IMR-90 (cell line): ENCODE results near the gene PPFIA2. TPM values are rescaled to one million over a fixed set of nuclear protein-coding genes. Genes with fewer than 3 reads are reported as not detected.

Source experiments
- ATAC-seq: fragments of 200-7000 bp; cut with Tn5 transposase; 2 replicates; pipeline ENCODE4 v1.9.1; 2020; ENCODE audit warnings: low read depth, mild to moderate bottlenecking, moderate library complexity
- BruUV-seq: library from RNA; stranded (reverse); fragments of 400-500 nt; replicated peaks from 2 replicates; lab custom pipeline; 2021; lab: Mats Ljungman, UMichigan
- CTCF ChIA-PET: fragments of 300-600 bp; formaldehyde crosslinking; extraction: SDS; loops from one replicate; lab custom pipeline; 2021; ENCODE audit warnings: antibody characterized with exemption; lab: Yijun Ruan, JAX
- POLR2A ChIA-PET: fragments of 300-600 bp; sonication (Branson Sonifier 250); formaldehyde crosslinking; loops from one replicate; lab custom pipeline; 2022; ENCODE audit warnings: antibody characterized with exemption; ENCODE audit not compliant: unreplicated experiment; lab: Charles Lee
- DNase-seq: peaks from one replicate; pipeline ENCODE4 v3.0.0; 2013
- H2AFZ ChIP-seq: replicated peaks from 2 replicates; pipeline ENCODE3; 2013; ENCODE audit warnings: low read length, mild to moderate bottlenecking; ENCODE audit not compliant: poor library complexity
- H2AK5ac ChIP-seq: 2 replicates; pipeline ENCODE4 v1.6.1; 2013; ENCODE audit warnings: low read depth, low read length, inconsistent platforms
- H2AK9ac ChIP-seq: replicated peaks from 2 replicates; pipeline ENCODE3; 2013; ENCODE audit warnings: mild to moderate bottlenecking, low read depth, low read length, moderate library complexity; ENCODE audit not compliant: poor library complexity
- H2BK120ac ChIP-seq: 2 replicates; pipeline ENCODE4 v1.6.1; 2013; ENCODE audit warnings: low read depth, low read length, inconsistent platforms
- H2BK15ac ChIP-seq: 3 replicates; pipeline ENCODE4 v1.6.1; 2013; ENCODE audit warnings: low read depth, low read length, inconsistent platforms
- H2BK20ac ChIP-seq: 2 replicates; pipeline ENCODE4 v1.6.1; 2013; ENCODE audit warnings: low read depth, mild to moderate bottlenecking, inconsistent platforms, low read length, moderate library complexity
- H2BK5ac ChIP-seq: 2 replicates; pipeline ENCODE4 v1.6.1; 2013; ENCODE audit warnings: mild to moderate bottlenecking, low read depth, low read length, inconsistent platforms; ENCODE audit not compliant: poor library complexity, severe bottlenecking
- H3K14ac ChIP-seq: replicated peaks from 2 replicates; pipeline ENCODE4 v1.6.1; 2013; ENCODE audit warnings: low read depth, low read length, inconsistent platforms
- H3K18ac ChIP-seq: 2 replicates; pipeline ENCODE4 v1.6.1; 2013; ENCODE audit warnings: low read depth, low read length, control low read depth
- H3K23ac ChIP-seq: 2 replicates; pipeline ENCODE4 v1.6.1; 2013; ENCODE audit warnings: low read depth, low read length, inconsistent platforms
- H3K27ac ChIP-seq: 2 replicates; pipeline ENCODE4 v1.5.1; 2013; ENCODE audit warnings: mild to moderate bottlenecking, control low read depth, low read length; ENCODE audit not compliant: insufficient read depth
- H3K27me3 ChIP-seq: 2 replicates; pipeline ENCODE4 v1.6.1; 2013; ENCODE audit warnings: low read length; ENCODE audit not compliant: control insufficient read depth, insufficient read depth
- H3K36me3 ChIP-seq: 2 replicates; pipeline ENCODE4 v1.6.1; 2013; ENCODE audit warnings: low read length, mixed read lengths; ENCODE audit not compliant: control insufficient read depth, insufficient read depth
- H3K4ac ChIP-seq: 2 replicates; pipeline ENCODE4 v1.6.1; 2013; ENCODE audit warnings: low read depth, low read length, inconsistent platforms
- H3K4me1 ChIP-seq: 2 replicates; pipeline ENCODE4 v1.6.1; 2013; ENCODE audit warnings: low read length, mixed read lengths; ENCODE audit not compliant: control insufficient read depth, insufficient read depth
- H3K4me2 ChIP-seq: 2 replicates; pipeline ENCODE4 v1.6.1; 2013; ENCODE audit warnings: low read depth, mild to moderate bottlenecking, control low read depth, low read length, moderate library complexity
- H3K4me3 ChIP-seq: 2 replicates; pipeline ENCODE4 v1.5.1; 2013; ENCODE audit warnings: low read depth, mild to moderate bottlenecking, control low read depth, low read length, moderate library complexity; ENCODE audit not compliant: insufficient read depth
- H3K56ac ChIP-seq: 2 replicates; pipeline ENCODE4 v1.6.1; 2013; ENCODE audit warnings: low read length, inconsistent platforms; ENCODE audit not compliant: insufficient read depth; ENCODE audit errors: extremely low read depth
- H3K79me1 ChIP-seq, 2 experiments: 2 replicates each; pipeline ENCODE4 v1.6.1; 2013; ENCODE audit warnings: low read length in 2 of 2, inconsistent platforms in 1 of 2, low read depth in 1 of 2
- H3K9ac ChIP-seq: 2 replicates; pipeline ENCODE4 v1.6.1; 2013; ENCODE audit warnings: low read depth, low read length, control low read depth
- H3K9me1 ChIP-seq: 2 replicates; pipeline ENCODE4 v1.6.1; 2013; ENCODE audit warnings: low read length, inconsistent platforms; ENCODE audit not compliant: insufficient read depth
- H3K9me3 ChIP-seq: 2 replicates; pipeline ENCODE4 v1.6.1; 2013; ENCODE audit warnings: low read length; ENCODE audit not compliant: control insufficient read depth, insufficient read depth
- H4K20me1 ChIP-seq: 2 replicates; pipeline ENCODE4 v1.6.1; 2013; ENCODE audit warnings: low read length, inconsistent platforms; ENCODE audit not compliant: insufficient read depth
- H4K5ac ChIP-seq: 2 replicates; pipeline ENCODE4 v1.6.1; 2013; ENCODE audit warnings: mild to moderate bottlenecking, low read depth, low read length, control low read depth
- H4K8ac ChIP-seq, 2 experiments: 2 replicates each; pipeline ENCODE4 v1.6.1; 2013; ENCODE audit warnings: low read depth in 2 of 2, low read length in 2 of 2, control low read depth in 1 of 2, inconsistent platforms in 1 of 2
- H4K91ac ChIP-seq: 2 replicates; pipeline ENCODE4 v1.6.1; 2013; ENCODE audit warnings: low read depth, low read length, inconsistent platforms; ENCODE audit not compliant: insufficient read depth
- CEBPB ChIP-seq: IDR thresholded peaks from 2 replicates; pipeline ENCODE4 v1.6.1; 2012; ENCODE audit warnings: low read depth, low read length, improper control_type of control experiment
- CHD1 ChIP-seq: IDR thresholded peaks from 2 replicates; pipeline ENCODE4 v1.6.1; 2012; ENCODE audit warnings: low read depth, low read length, improper control_type of control experiment
- ELK1 ChIP-seq: fragments of 150-350 bp; IDR thresholded peaks from 2 replicates; pipeline ENCODE4 v1.6.1; 2016; ENCODE audit warnings: low read depth, mild to moderate bottlenecking, low read length, moderate library complexity, borderline replicate concordance
- MAFK ChIP-seq: IDR thresholded peaks from 2 replicates; pipeline ENCODE4 v1.6.1; 2012; ENCODE audit warnings: low read depth, low read length, improper control_type of control experiment
- MAZ ChIP-seq: IDR thresholded peaks from 2 replicates; pipeline ENCODE4 v1.6.1; 2012; ENCODE audit warnings: low read depth, mild to moderate bottlenecking, low read length, improper control_type of control experiment, moderate library complexity, borderline replicate concordance
- MXI1 ChIP-seq: IDR thresholded peaks from 2 replicates; pipeline ENCODE4 v1.6.1; 2012; ENCODE audit warnings: low read depth, mild to moderate bottlenecking, low read length, moderate library complexity, borderline replicate concordance
- NFE2L2 ChIP-seq: fragments of 150-350 bp; IDR thresholded peaks from 2 replicates; pipeline ENCODE4 v1.6.1; 2016; ENCODE audit warnings: low read depth, mild to moderate bottlenecking, low read length
- POLR2A ChIP-seq: IDR thresholded peaks from 2 replicates; pipeline ENCODE4 v1.6.1; 2012; ENCODE audit warnings: mild to moderate bottlenecking, low read depth, low read length
- RAD21 ChIP-seq: IDR thresholded peaks from 2 replicates; pipeline ENCODE4 v1.6.1; 2012; ENCODE audit warnings: low read length, improper control_type of control experiment
- RFX5 ChIP-seq: IDR thresholded peaks from 2 replicates; pipeline ENCODE4 v1.8.0; 2012; ENCODE audit warnings: low read depth, mild to moderate bottlenecking, low read length, moderate library complexity
- SMC3 ChIP-seq: fragments of 150-350 bp; IDR thresholded peaks from 2 replicates; pipeline ENCODE4 v1.6.1; 2016; ENCODE audit warnings: low read depth, mild to moderate bottlenecking, antibody characterized with exemption, low read length, moderate library complexity
- USF2 ChIP-seq: fragments of 150-350 bp; IDR thresholded peaks from 2 replicates; pipeline ENCODE4 v1.6.1; 2017; ENCODE audit warnings: mild to moderate bottlenecking, antibody characterized with exemption, low read length, low read depth
- dilution Hi-C: fragments of 300-500 bp; cut with HindIII; formaldehyde crosslinking; loops from one replicate; pipeline ENCODE4 v1.14.3; 2018; ENCODE audit warnings: low sequenced_read_pairs; ENCODE audit not compliant: unreplicated experiment
- in situ Hi-C: fragments of 300-500 bp; cut with MboI; formaldehyde crosslinking; loops from 3 replicates; pipeline ENCODE4 v1.14.3; 2019; ENCODE audit warnings: low sequenced_read_pairs, inconsistent platforms, mixed read lengths
- intact Hi-C: fragments of 100-400 bp; cut with micrococcal nuclease; formaldehyde crosslinking; loops from 2 replicates; pipeline ENCODE4 v1.10.0; 2022
- polyA plus RNA-seq, 3 experiments: library from polyadenylated mRNA; depleted of rRNA; stranded (reverse); fragments of >200 nt; gene quantifications; 2 replicates each; pipeline ENCODE4 v1.2.3, GENCODE V29; 2012; ENCODE audit warnings: low replicate concordance in 1 of 3
- total RNA-seq: library from RNA; depleted of rRNA; stranded (reverse); fragments of >200 nt; gene quantifications from 2 replicates; pipeline ENCODE4 v1.2.3, GENCODE V29; 2012
- TF ChIP-seq, protein P1 (sequence below): conservative IDR thresholded peaks from 2 replicates; pipeline ENCODE4 v1.5.1; 2012; ENCODE audit warnings: mild to moderate bottlenecking, low read depth, low read length, improper control_type of control experiment

The PPFIA2 gene
- total and polyA plus RNA-seq, 2 of the 4 experiments (the other 2 are of a cell fraction) = 0.29 to 1.3 TPM

- no peak overlapping the region for H2BK20ac ChIP-seq
- no peaks in the 10 kb centered on the region for H3K79me1 ChIP-seq
- H3K27ac ChIP-seq = no peak overlapping the region
- no peak overlapping the region for H3K23ac ChIP-seq
- H2AFZ ChIP-seq = no peak overlapping the region
- H2BK5ac ChIP-seq = no peak overlapping the region
- no peaks in the 10 kb centered on the region for H4K20me1 ChIP-seq
- H2AK5ac ChIP-seq = no peak overlapping the region
- no peak overlapping the region for H4K8ac ChIP-seq
- H2BK15ac ChIP-seq = no peak overlapping the region
- ChIA-PET CTCF (interaction anchor here (0.6 to 0.8 kb wide), 2 partner anchors 11 to 117 kb away, joined by 3 to 4 read pairs; no protein-coding TSS in a partner anchor), POLR2A (no interaction called here)
- no peak overlapping the region for H3K18ac ChIP-seq
- no peak overlapping the region for H2BK120ac ChIP-seq
- H3K9ac ChIP-seq = no peak overlapping the region
- H3K56ac ChIP-seq = no peak overlapping the region
- H3K9me1 ChIP-seq = no peaks in the 10 kb centered on the region
- BruUV-seq = no TSS peak
- no peak overlapping the region for H3K4ac ChIP-seq
- TF ChIP-seq CEBPB = no peak
- TF ChIP-seq, protein P1, sequence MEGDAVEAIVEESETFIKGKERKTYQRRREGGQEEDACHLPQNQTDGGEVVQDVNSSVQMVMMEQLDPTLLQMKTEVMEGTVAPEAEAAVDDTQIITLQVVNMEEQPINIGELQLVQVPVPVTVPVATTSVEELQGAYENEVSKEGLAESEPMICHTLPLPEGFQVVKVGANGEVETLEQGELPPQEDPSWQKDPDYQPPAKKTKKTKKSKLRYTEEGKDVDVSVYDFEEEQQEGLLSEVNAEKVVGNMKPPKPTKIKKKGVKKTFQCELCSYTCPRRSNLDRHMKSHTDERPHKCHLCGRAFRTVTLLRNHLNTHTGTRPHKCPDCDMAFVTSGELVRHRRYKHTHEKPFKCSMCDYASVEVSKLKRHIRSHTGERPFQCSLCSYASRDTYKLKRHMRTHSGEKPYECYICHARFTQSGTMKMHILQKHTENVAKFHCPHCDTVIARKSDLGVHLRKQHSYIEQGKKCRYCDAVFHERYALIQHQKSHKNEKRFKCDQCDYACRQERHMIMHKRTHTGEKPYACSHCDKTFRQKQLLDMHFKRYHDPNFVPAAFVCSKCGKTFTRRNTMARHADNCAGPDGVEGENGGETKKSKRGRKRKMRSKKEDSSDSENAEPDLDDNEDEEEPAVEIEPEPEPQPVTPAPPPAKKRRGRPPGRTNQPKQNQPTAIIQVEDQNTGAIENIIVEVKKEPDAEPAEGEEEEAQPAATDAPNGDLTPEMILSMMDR = no peak
- TF ChIP-seq MAZ = no peak
- TF ChIP-seq CHD1 = no peak
- no peak for TF ChIP-seq MAFK
- no peak for TF ChIP-seq NFE2L2
- no peak for TF ChIP-seq USF2
- TF ChIP-seq RAD21 = no peak
- TF ChIP-seq SMC3 = no peak
- no peak for TF ChIP-seq ELK1
- TF ChIP-seq POLR2A = no peak
- no peak for TF ChIP-seq MXI1
- TF ChIP-seq RFX5 = no peak
- dilution Hi-C loops (no loop called here), in situ Hi-C loops (loop anchor here (25.0 kb wide), 1 partner anchor 704 kb away; no protein-coding TSS in a partner anchor), intact Hi-C loops (no loop called here)
- no peak overlapping the region for H3K4me3 ChIP-seq
- no peaks in the 10 kb centered on the region for H3K36me3 ChIP-seq
- no peaks in the 10 kb centered on the region for H3K4me1 ChIP-seq
- no peaks in the 10 kb centered on the region for H3K27me3 ChIP-seq
- DNase-seq (no peak), ATAC-seq (no peak)
- H3K4me2 ChIP-seq = no peak overlapping the region
- H4K91ac ChIP-seq = no peak overlapping the region
- no peak overlapping the region for H2AK9ac ChIP-seq
- H3K14ac ChIP-seq = no peak overlapping the region
- no peaks in the 10 kb centered on the region for H3K9me3 ChIP-seq
- no peak overlapping the region for H4K5ac ChIP-seq
Observed at GRCh38 chr12:81633127-81633526, 126.0 kb downstream of the PPFIA2 start.
